Psoas muscle (tissue), 8 donors: ENCODE results near the gene OR1J1. TPM values are rescaled to one million over a fixed set of nuclear protein-coding genes. Genes with fewer than 3 reads are reported as not detected.
A peak's percentile ranks its signal among the peaks of the same experiment; 100 is the strongest.

ENCODE experiments used
- ATAC-seq, 4 donors: fragments of 200-7000 bp; cut with Tn5 transposase; one replicate each; pipeline ENCODE4 v1.9.1; 2020; ENCODE audit warnings: moderate library complexity in 3 of 4, mild to moderate bottlenecking in 2 of 4
- DNase-seq, 2 donors: peaks; one replicate each; pipeline ENCODE4 v3.0.0-alpha.2; 2020
- H3K27ac ChIP-seq: fragments of 200-600 bp; one replicate; pipeline ENCODE4 v1.8.0; 2022
- H3K27me3 ChIP-seq, 3 donors: fragments of 200-600 bp in 1 of 3; one replicate each; pipeline versions ENCODE4 v1.6.1 to v1.8.0; 2013 to 2022; ENCODE audit warnings: low read length in 2 of 3, mild to moderate bottlenecking in 2 of 3, moderate library complexity in 1 of 3; ENCODE audit not compliant: insufficient read depth in 3 of 3
- H3K36me3 ChIP-seq, 2 donors: fragments of 200-600 bp in 1 of 2; one replicate each; pipeline versions ENCODE4 v1.6.1 to v1.8.0; 2013 to 2022; ENCODE audit warnings: low read depth in 1 of 2, mild to moderate bottlenecking in 1 of 2, moderate library complexity in 1 of 2; ENCODE audit not compliant: insufficient read depth in 1 of 2
- H3K4me1 ChIP-seq: fragments of 200-600 bp; one replicate; pipeline ENCODE4 v1.8.0; 2022
- H3K4me3 ChIP-seq: fragments of 200-600 bp; one replicate; pipeline ENCODE4 v1.8.0; 2022; ENCODE audit warnings: mild to moderate bottlenecking
- H3K9me3 ChIP-seq: fragments of 200-600 bp; one replicate; pipeline ENCODE4 v1.8.0; 2022
- CTCF ChIP-seq: fragments of 200-600 bp; IDR thresholded peaks from one replicate; pipeline ENCODE4 v1.8.0; 2022; ENCODE audit warnings: antibody characterized with exemption
- WGBS, 3 donors: extraction: QIAGEN DNeasy Blood & Tissue Kit; methylation state at CpG; one replicate each; pipeline versions ENCODE4 v1.1.6 to v1.1.7; 2013; 5-methylcytosine and 5-hydroxymethylcytosine counted together
- intact Hi-C, 2 donors: fragments of 100-400 bp; cut with DNase I; formaldehyde crosslinking; loops; one replicate each; pipeline versions ENCODE4 v1.11.0 to v1.14.2; 2022
- polyA plus RNA-seq, 3 donors: library from polyadenylated mRNA; stranded (reverse); fragments of 200-250 nt; gene quantifications; one replicate each; pipeline ENCODE4 v1.2.3, GENCODE V29; 2013
- total RNA-seq, 4 donors: library from RNA; stranded (reverse); fragmentation: NEBNext Ultra II Directional in 2 of 4; extraction: Animal tissue kit (Norgen Biotek cat#: 25700) in 2 of 4; gene quantifications; one replicate each; pipeline versions ENCODE4 v1.2.1 to v1.2.4, GENCODE V29; 2021 to 2023
- donor health status: healthy with polysubstance abuse.
- donor health status: DM: no; HTN: no; CAD: no; lungs with moderate emphysema.
- donor health status: Bipolar disorder and iron deficiency.
- donor health status: healthy.
- donor health status: DM: yes; HTN: yes; CAD: no.
- donor health status: DM: no; HTN: no; CAD: no.
- donor health status: DM: no; HTN: no; CAD: no.
- donor health status: DM: yes; HTN: yes; CAD: no.

The OR1J1 gene
- total and polyA plus RNA-seq, 7 donors, result not detected

GRCh38 chr9:122498883-122499288 is 21.2 kb upstream of the OR1J1 start:
- DNase-seq (no peak), ATAC-seq (no peak)
- Histone ChIP-seq H3K4me3 (no peak overlapping the region), H3K27me3 (peaks cover 0 to 2% (median 0%) of the 10 kb centered on the region in 3 donors), H3K9me3 (no peaks in the 10 kb centered on the region), H3K27ac (no peak overlapping the region), H3K4me1 (no peaks in the 10 kb centered on the region), H3K36me3 (no peaks in the 10 kb centered on the region)
- peak; percentile 33 for TF ChIP-seq CTCF
- WGBS, 3 donors, result 40 to 54% (median 51%) methylated on average over 2 of the region's 2 CpGs
- intact Hi-C loops, result no loop called here

GRCh38 chr9:122479062-122479461 is 1.3 kb upstream of the OR1J1 start:
- no peaks in the 10 kb centered on the region for H3K9me3 ChIP-seq

GRCh38 chr9:122477346-122477745 is 380 bp downstream of the OR1J1 start:
- no peaks in the 10 kb centered on the region for H3K36me3 ChIP-seq
- ATAC-seq, result no peak

More at GRCh38 chr9:122479062-122479461, 1.3 kb upstream of the OR1J1 start:
- peaks cover 0 to 18% (median 0%) of the 10 kb centered on the region in 3 donors for H3K27me3 ChIP-seq
- WGBS, 3 donors, result 73 to 89% (median 81%) methylated on average over 5 of the region's 5 CpGs
- intact Hi-C loops, result no loop called here
- H3K4me1 ChIP-seq, result no peaks in the 10 kb centered on the region
- H3K4me3 ChIP-seq, result no peak overlapping the region
- ATAC-seq, result no peak
- TF ChIP-seq CTCF, result no peak
- H3K36me3 ChIP-seq, result no peaks in the 10 kb centered on the region
- H3K27ac ChIP-seq, result no peak overlapping the region
- no peak for DNase-seq

GRCh38 chr9:122475717-122476116 is 2.0 kb downstream of the OR1J1 start:
- intact Hi-C loops, result no loop called here
- Histone ChIP-seq H3K4me1 (no peaks in the 10 kb centered on the region), H3K4me3 (no peak overlapping the region), H3K9me3 (no peaks in the 10 kb centered on the region), H3K27me3 (peaks cover 0 to 14% (median 0%) of the 10 kb centered on the region in 3 donors), H3K36me3 (no peaks in the 10 kb centered on the region), H3K27ac (no peak overlapping the region)
- WGBS, 3 donors, result 52 to 59% (median 57%) methylated on average over 2 of the region's 2 CpGs
- ATAC-seq (no peak), DNase-seq (no peak)
- no peak for TF ChIP-seq CTCF

More at GRCh38 chr9:122477346-122477745, 380 bp downstream of the OR1J1 start:
- WGBS, 3 donors, result 78 to 86% (median 82%) methylated on average over 3 of the region's 3 CpGs
- DNase-seq, result no peak
- no peak overlapping the region for H3K4me3 ChIP-seq
- no peak for TF ChIP-seq CTCF
- no peaks in the 10 kb centered on the region for H3K9me3 ChIP-seq
- peaks cover 0 to 18% (median 0%) of the 10 kb centered on the region in 3 donors for H3K27me3 ChIP-seq
- H3K27ac ChIP-seq, result no peak overlapping the region
- H3K4me1 ChIP-seq, result no peaks in the 10 kb centered on the region
- intact Hi-C loops, result no loop called here

- no peaks in the 10 kb centered on the region for H3K4me1 ChIP-seq
- intact Hi-C loops, result no loop called here
- no peak overlapping the region for H3K27ac ChIP-seq
- H3K9me3 ChIP-seq, result no peaks in the 10 kb centered on the region
- no peak for TF ChIP-seq CTCF
- H3K36me3 ChIP-seq, result no peaks in the 10 kb centered on the region
- H3K27me3 ChIP-seq, result peaks cover 0 to 14% (median 0%) of the 10 kb centered on the region in 3 donors
- ATAC-seq, result no peak
- DNase-seq, result no peak
- WGBS, 3 donors, result 46 to 53% (median 51%) methylated on average over 3 of the region's 3 CpGs
- H3K4me3 ChIP-seq, result no peak overlapping the region
Observed at GRCh38 chr9:122474561-122474960, 3.2 kb downstream of the OR1J1 start.
